HCT116 (cell line): ENCODE data around the gene CTU1. TPM values are rescaled to one million over a fixed set of nuclear protein-coding genes. Genes with fewer than 3 reads are reported as not detected.

ENCODE experiments used
- ATAC-seq: fragments of 200-7000 bp; cut with Tn5 transposase; 2 replicates; pipeline ENCODE4 v1.9.1; 2020; ENCODE audit warnings: mild to moderate bottlenecking, moderate library complexity
- BruUV-seq: library from RNA; stranded (reverse); fragments of 400-500 nt; replicated peaks from 2 replicates; lab custom pipeline; 2021; lab: Mats Ljungman, UMichigan
- CTCF ChIA-PET: fragments of 300-600 bp; sonication (Branson Sonifier 250); formaldehyde crosslinking; loops from one replicate; lab custom pipeline; 2021; ENCODE audit warnings: antibody characterized with exemption; lab: Charles Lee
- POLR2A ChIA-PET: fragments of 300-600, 350-600 bp; sonication (Branson Sonifier 250); formaldehyde crosslinking; loops from one replicate; lab custom pipeline; 2021; ENCODE audit warnings: antibody characterized with exemption; lab: Charles Lee
- RAD21 ChIA-PET, 2 experiments: fragments of 300-600 bp; sonication (Branson Sonifier 250); formaldehyde crosslinking; loops; one replicate each; lab custom pipeline; 2023; ENCODE audit warnings: low total read pairs in 2 of 2; ENCODE audit not compliant: uncharacterized antibody in 2 of 2, unreplicated experiment in 2 of 2, low non-redundant PET in 1 of 2; lab: Charles Lee
- DNase-seq: peaks from one replicate; pipeline ENCODE4 v3.0.0-alpha.2; 2010; ENCODE audit warnings: low read depth, low spot score
- H2AFZ ChIP-seq: fragments of 200-600 bp; shearing (Covaris generic), sonication (generic); 2 replicates; pipeline ENCODE4 v1.6.1; 2017; ENCODE audit warnings: low read depth, mixed run types, mixed read lengths, antibody characterized with exemption, low read length; ENCODE audit not compliant: poor library complexity, severe bottlenecking
- H3K27ac ChIP-seq: 2 replicates; pipeline ENCODE4 v1.5.1; 2012; ENCODE audit warnings: low read depth, low read length
- H3K27me3 ChIP-seq: fragments of 200-600 bp; sonication (generic); 2 replicates; pipeline ENCODE4 v1.6.1; 2016; ENCODE audit warnings: mixed run types, low read length, mixed read lengths; ENCODE audit not compliant: insufficient read depth
- H3K36me3 ChIP-seq, 2 experiments: fragments of 200-500 bp in 1 of 2; fragments of 200-600 bp in 1 of 2; sonication (Bioruptor generic) in 1 of 2; sonication (generic) in 1 of 2; 2 replicates each; pipeline versions ENCODE4 v1.5.1 to v1.6.1; 2014 to 2016; ENCODE audit warnings: low read length in 2 of 2, inconsistent platforms in 1 of 2, mixed read lengths in 1 of 2, mixed run types in 1 of 2; ENCODE audit not compliant: insufficient read depth in 2 of 2, control insufficient read depth in 1 of 2
- H3K4me1 ChIP-seq, 2 experiments: fragments of 200-600 bp in 1 of 2; sonication (generic) in 1 of 2; 2 replicates each; pipeline versions ENCODE4 v1.5.1 to v1.6.1; 2012 to 2017; ENCODE audit warnings: low read length in 2 of 2, inconsistent platforms in 1 of 2, mild to moderate bottlenecking in 1 of 2, mixed read lengths in 1 of 2, mixed run types in 1 of 2, moderate library complexity in 1 of 2; ENCODE audit not compliant: insufficient read depth in 2 of 2, control insufficient read depth in 1 of 2
- H3K4me2 ChIP-seq: fragments of 200-600 bp; sonication (generic); 2 replicates; pipeline ENCODE4 v1.6.1; 2017; ENCODE audit warnings: mixed run types, low read length, mixed read lengths
- H3K4me3 ChIP-seq, 2 experiments: fragments of 200-600 bp in 1 of 2; sonication (generic) in 1 of 2; replicated peaks in 1 of 2; 2 replicates each; pipeline ENCODE4 v1.5.1; 2011 to 2016; ENCODE audit warnings: low read length in 2 of 2, control low read depth in 1 of 2, low read depth in 1 of 2, mild to moderate bottlenecking in 1 of 2, mixed read lengths in 1 of 2, mixed run types in 1 of 2
- H3K79me2 ChIP-seq: fragments of 200-600 bp; sonication (generic); 2 replicates; pipeline ENCODE4 v1.6.1; 2017; ENCODE audit warnings: mild to moderate bottlenecking, mixed run types, low read length, moderate library complexity, mixed read lengths; ENCODE audit not compliant: insufficient read depth
- H3K9ac ChIP-seq: fragments of 200-600 bp; sonication (generic); 2 replicates; pipeline ENCODE4 v1.6.1; 2016; ENCODE audit warnings: low read length, mixed read lengths
- H3K9me2 ChIP-seq: fragments of 200-600 bp; sonication (generic), shearing (Covaris generic); 2 replicates; pipeline ENCODE4 v1.6.1; 2017; ENCODE audit warnings: mixed run types, mild to moderate bottlenecking, moderate library complexity; ENCODE audit not compliant: insufficient read depth
- H3K9me3 ChIP-seq, 2 experiments: fragments of 200-500 bp in 1 of 2; fragments of 200-600 bp in 1 of 2; sonication (Bioruptor generic) in 1 of 2; sonication (generic) in 1 of 2; 2 replicates each; pipeline ENCODE4 v1.6.1; 2014 to 2017; ENCODE audit warnings: low read length in 2 of 2, mixed read lengths in 2 of 2, inconsistent platforms in 1 of 2, low read depth in 1 of 2, mild to moderate bottlenecking in 1 of 2, mixed run types in 1 of 2, moderate library complexity in 1 of 2; ENCODE audit not compliant: control insufficient read depth in 1 of 2, insufficient read depth in 1 of 2
- H4K20me1 ChIP-seq: fragments of 200-600 bp; sonication (generic), shearing (Covaris generic); 2 replicates; pipeline ENCODE4 v1.6.1; 2017; ENCODE audit warnings: mixed run types, mild to moderate bottlenecking, moderate library complexity; ENCODE audit not compliant: insufficient read depth
- CBX3 ChIP-seq: IDR thresholded peaks from 2 replicates; pipeline ENCODE4 v1.6.1; 2012; ENCODE audit warnings: low read depth
- CEBPB ChIP-seq: IDR thresholded peaks from 2 replicates; pipeline ENCODE4 v1.6.1; 2012; ENCODE audit warnings: low read depth
- EGR1 ChIP-seq: IDR thresholded peaks from 2 replicates; pipeline ENCODE4 v1.6.1; 2012; ENCODE audit warnings: low read depth
- ELF1 ChIP-seq: IDR thresholded peaks from 2 replicates; pipeline ENCODE4 v1.6.1; 2012; ENCODE audit warnings: low read depth, borderline replicate concordance
- EZH2phosphoT487 ChIP-seq: fragments of 200-600 bp; IDR thresholded peaks from 2 replicates; pipeline ENCODE4 v1.6.1; 2018; ENCODE audit warnings: antibody characterized with exemption, borderline replicate concordance
- FOSL1 ChIP-seq: IDR thresholded peaks from 2 replicates; pipeline ENCODE4 v1.6.1; 2012; ENCODE audit warnings: low read depth
- JUND ChIP-seq: IDR thresholded peaks from 2 replicates; pipeline ENCODE4 v1.6.1; 2012
- POLR2A ChIP-seq: IDR thresholded peaks from 2 replicates; pipeline ENCODE4 v1.7.0; 2011; ENCODE audit warnings: borderline replicate concordance; ENCODE audit not compliant: insufficient read depth, insufficient read length; ENCODE audit errors: extremely low read depth
- SIN3A ChIP-seq: IDR thresholded peaks from 2 replicates; pipeline ENCODE4 v1.6.1; 2012; ENCODE audit warnings: low read depth
- SRF ChIP-seq: IDR thresholded peaks from 2 replicates; pipeline ENCODE4 v1.6.1; 2012; ENCODE audit warnings: low read depth
- TCF7L2 ChIP-seq: IDR thresholded peaks from 2 replicates; pipeline ENCODE4 v1.7.0; 2011; ENCODE audit warnings: borderline replicate concordance, inconsistent platforms; ENCODE audit not compliant: insufficient read depth, insufficient read length; ENCODE audit errors: extremely low read depth
- ZNF274 ChIP-seq: fragments of 200-500 bp; sonication (Bioruptor generic); IDR thresholded peaks from 2 replicates; pipeline ENCODE4 v1.6.1; 2014; ENCODE audit warnings: mild to moderate bottlenecking, low read depth, low read length, inconsistent platforms
- intact Hi-C: fragments of 100-400 bp; cut with micrococcal nuclease; formaldehyde crosslinking; loops from 2 replicates; pipeline ENCODE4 v1.10.0; 2022
- total RNA-seq: library from RNA; stranded (reverse); gene quantifications from one replicate; pipeline ENCODE4 v1.2.1, GENCODE V29; 2021; ENCODE audit not compliant: unreplicated experiment
- TF ChIP-seq, protein P1 (sequence below): IDR thresholded peaks from 2 replicates; pipeline ENCODE4 v1.6.1; 2012
- TF ChIP-seq, protein P2 (sequence below): IDR thresholded peaks from 2 replicates; pipeline ENCODE4 v1.6.1; 2012; ENCODE audit warnings: low read depth
- TF ChIP-seq, protein P3 (sequence below), 3 experiments: fragments of 200-600 bp in 1 of 3; sonication (generic) in 1 of 3; IDR thresholded peaks in 2 of 3; conservative IDR thresholded peaks in 1 of 3; 2 replicates each; pipeline ENCODE4 v1.5.1; 2012 to 2017; ENCODE audit warnings: low read depth in 2 of 3, low read length in 2 of 3, antibody characterized with exemption in 1 of 3, borderline replicate concordance in 1 of 3, control low read depth in 1 of 3, mild to moderate bottlenecking in 1 of 3, mixed read lengths in 1 of 3, mixed run types in 1 of 3, moderate library complexity in 1 of 3; ENCODE audit not compliant: insufficient read depth in 1 of 3

Gene CTU1
- total RNA-seq, 1 experiment from 2014 or later = 14.0 TPM

DNA sequence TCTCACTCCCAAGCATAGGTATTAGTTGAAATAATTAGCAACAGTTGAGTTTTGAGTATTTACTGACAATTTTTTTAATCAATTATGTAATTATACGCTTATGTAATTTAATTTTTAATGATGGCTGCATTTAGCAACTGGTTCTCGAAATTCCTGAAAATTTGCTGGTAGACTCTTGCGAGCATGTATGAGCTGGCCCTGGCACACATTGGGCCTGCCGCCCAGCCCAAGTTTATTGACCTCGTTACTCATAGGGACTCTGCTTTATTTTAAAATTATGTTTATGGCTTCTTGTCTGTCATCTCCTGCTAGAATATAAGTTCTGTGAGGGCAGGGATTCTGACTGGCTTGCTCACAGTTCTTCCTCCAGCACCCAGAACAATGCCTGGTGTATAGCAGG is 32.2 kb downstream of the CTU1 start:
- Histone ChIP-seq H3K4me3 (no peak overlapping the region), H3K36me3 (no peaks in the 10 kb centered on the region), H3K79me2 (no peaks in the 10 kb centered on the region), H4K20me1 (no peaks in the 10 kb centered on the region), H3K27me3 (no peaks in the 10 kb centered on the region), H3K9me3 (no peaks in the 10 kb centered on the region), H3K4me2 (no peak overlapping the region), H3K9me2 (no peaks in the 10 kb centered on the region), H3K4me1 (no peaks in the 10 kb centered on the region), H2AFZ (no peak overlapping the region), H3K27ac (no peak overlapping the region), H3K9ac (no peak overlapping the region)
- POLR2A ChIA-PET = no interaction called here
- intact Hi-C loops = no loop called here
- DNase-seq = no peak
- TF ChIP-seq POLR2A (no peak), ELF1 (no peak), SIN3A (no peak), CEBPB (no peak), EZH2phosphoT487 (no peak), CBX3 (no peak), JUND (no peak), FOSL1 (no peak), EGR1 (no peak), ZNF274 (no peak)
- TF ChIP-seq, protein P1, sequence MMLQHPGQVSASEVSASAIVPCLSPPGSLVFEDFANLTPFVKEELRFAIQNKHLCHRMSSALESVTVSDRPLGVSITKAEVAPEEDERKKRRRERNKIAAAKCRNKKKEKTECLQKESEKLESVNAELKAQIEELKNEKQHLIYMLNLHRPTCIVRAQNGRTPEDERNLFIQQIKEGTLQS = no peak
- CTCF ChIA-PET = no interaction called here
- no TSS peak for BruUV-seq
- ATAC-seq = no peak
- RAD21 ChIA-PET = no interaction called here

DNA sequence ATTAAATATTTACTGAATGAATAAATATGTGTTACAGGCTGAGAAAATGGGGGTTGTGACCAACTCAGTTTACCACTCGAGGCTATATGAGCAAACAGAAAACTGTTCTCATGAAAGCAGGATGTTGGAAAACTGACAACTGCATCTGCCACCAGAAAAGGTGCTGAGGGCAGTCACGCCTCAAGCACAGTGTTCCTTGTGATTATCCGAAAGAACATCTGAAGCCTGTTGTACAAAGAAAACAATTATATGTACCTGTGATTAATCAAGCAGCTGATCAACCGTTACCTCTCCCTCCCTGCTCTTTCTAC is 37.2 kb downstream of the CTU1 start:
- Histone ChIP-seq H3K36me3 (no peaks in the 10 kb centered on the region), H3K27me3 (no peaks in the 10 kb centered on the region), H3K9me2 (no peaks in the 10 kb centered on the region), H2AFZ (no peak overlapping the region), H3K4me1 (peaks cover 0 to under 1% of the 10 kb centered on the region in 2 experiments; a peak in 1 of 4 replicates), H3K27ac (no peak overlapping the region), H3K4me3 (no peak overlapping the region), H3K4me2 (no peak overlapping the region), H3K9me3 (no peaks in the 10 kb centered on the region), H3K79me2 (no peaks in the 10 kb centered on the region), H4K20me1 (no peaks in the 10 kb centered on the region), H3K9ac (no peak overlapping the region)
- ChIA-PET POLR2A (no interaction called here), CTCF (no interaction called here), RAD21 (no interaction called here)
- no TSS peak for BruUV-seq
- intact Hi-C loops = no loop called here
- DNase-seq = no peak
- no peak for ATAC-seq
- no peak for TF ChIP-seq EGR1
- TF ChIP-seq TCF7L2 = no peak
- TF ChIP-seq, protein P2, sequence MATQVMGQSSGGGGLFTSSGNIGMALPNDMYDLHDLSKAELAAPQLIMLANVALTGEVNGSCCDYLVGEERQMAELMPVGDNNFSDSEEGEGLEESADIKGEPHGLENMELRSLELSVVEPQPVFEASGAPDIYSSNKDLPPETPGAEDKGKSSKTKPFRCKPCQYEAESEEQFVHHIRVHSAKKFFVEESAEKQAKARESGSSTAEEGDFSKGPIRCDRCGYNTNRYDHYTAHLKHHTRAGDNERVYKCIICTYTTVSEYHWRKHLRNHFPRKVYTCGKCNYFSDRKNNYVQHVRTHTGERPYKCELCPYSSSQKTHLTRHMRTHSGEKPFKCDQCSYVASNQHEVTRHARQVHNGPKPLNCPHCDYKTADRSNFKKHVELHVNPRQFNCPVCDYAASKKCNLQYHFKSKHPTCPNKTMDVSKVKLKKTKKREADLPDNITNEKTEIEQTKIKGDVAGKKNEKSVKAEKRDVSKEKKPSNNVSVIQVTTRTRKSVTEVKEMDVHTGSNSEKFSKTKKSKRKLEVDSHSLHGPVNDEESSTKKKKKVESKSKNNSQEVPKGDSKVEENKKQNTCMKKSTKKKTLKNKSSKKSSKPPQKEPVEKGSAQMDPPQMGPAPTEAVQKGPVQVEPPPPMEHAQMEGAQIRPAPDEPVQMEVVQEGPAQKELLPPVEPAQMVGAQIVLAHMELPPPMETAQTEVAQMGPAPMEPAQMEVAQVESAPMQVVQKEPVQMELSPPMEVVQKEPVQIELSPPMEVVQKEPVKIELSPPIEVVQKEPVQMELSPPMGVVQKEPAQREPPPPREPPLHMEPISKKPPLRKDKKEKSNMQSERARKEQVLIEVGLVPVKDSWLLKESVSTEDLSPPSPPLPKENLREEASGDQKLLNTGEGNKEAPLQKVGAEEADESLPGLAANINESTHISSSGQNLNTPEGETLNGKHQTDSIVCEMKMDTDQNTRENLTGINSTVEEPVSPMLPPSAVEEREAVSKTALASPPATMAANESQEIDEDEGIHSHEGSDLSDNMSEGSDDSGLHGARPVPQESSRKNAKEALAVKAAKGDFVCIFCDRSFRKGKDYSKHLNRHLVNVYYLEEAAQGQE = no peak
- TF ChIP-seq SRF = no peak
- TF ChIP-seq ELF1 = no peak
- TF ChIP-seq, protein P3, sequence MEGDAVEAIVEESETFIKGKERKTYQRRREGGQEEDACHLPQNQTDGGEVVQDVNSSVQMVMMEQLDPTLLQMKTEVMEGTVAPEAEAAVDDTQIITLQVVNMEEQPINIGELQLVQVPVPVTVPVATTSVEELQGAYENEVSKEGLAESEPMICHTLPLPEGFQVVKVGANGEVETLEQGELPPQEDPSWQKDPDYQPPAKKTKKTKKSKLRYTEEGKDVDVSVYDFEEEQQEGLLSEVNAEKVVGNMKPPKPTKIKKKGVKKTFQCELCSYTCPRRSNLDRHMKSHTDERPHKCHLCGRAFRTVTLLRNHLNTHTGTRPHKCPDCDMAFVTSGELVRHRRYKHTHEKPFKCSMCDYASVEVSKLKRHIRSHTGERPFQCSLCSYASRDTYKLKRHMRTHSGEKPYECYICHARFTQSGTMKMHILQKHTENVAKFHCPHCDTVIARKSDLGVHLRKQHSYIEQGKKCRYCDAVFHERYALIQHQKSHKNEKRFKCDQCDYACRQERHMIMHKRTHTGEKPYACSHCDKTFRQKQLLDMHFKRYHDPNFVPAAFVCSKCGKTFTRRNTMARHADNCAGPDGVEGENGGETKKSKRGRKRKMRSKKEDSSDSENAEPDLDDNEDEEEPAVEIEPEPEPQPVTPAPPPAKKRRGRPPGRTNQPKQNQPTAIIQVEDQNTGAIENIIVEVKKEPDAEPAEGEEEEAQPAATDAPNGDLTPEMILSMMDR (IDR thresholded peaks at IDR 0.05 in 2 of 3, conservative IDR thresholded peaks at IDR 0.05 in 1 of 3; ENCODE audit: borderline replicate concordance in 1 of 3, insufficient read depth in 1 of 3, low read depth in 2 of 3, low read length in 2 of 3) = no peak
